Mucosa of rectum (tissue), 2 donors: Measurements from ENCODE around the gene THAP9.

ENCODE experiments used
- H3K27ac ChIP-seq, 2 donors: one replicate each; pipeline ENCODE4 v1.7.0; 2013; ENCODE audit warnings: inconsistent platforms in 2 of 2, low read depth in 2 of 2, low read length in 2 of 2
- H3K27me3 ChIP-seq, 2 donors: one replicate each; pipeline ENCODE4 v1.7.0; 2013; ENCODE audit warnings: low read length in 2 of 2; ENCODE audit not compliant: control insufficient read depth in 2 of 2, insufficient read depth in 2 of 2
- H3K36me3 ChIP-seq, 2 donors: one replicate each; pipeline ENCODE4 v1.7.0; 2013; ENCODE audit warnings: low read length in 2 of 2; ENCODE audit not compliant: control insufficient read depth in 2 of 2, insufficient read depth in 2 of 2
- H3K4me1 ChIP-seq, 2 donors: one replicate each; pipeline ENCODE4 v1.7.0; 2013; ENCODE audit warnings: low read length in 2 of 2, mild to moderate bottlenecking in 1 of 2; ENCODE audit not compliant: control insufficient read depth in 2 of 2, insufficient read depth in 2 of 2
- H3K4me3 ChIP-seq, 2 donors: one replicate each; pipeline ENCODE4 v1.7.0; 2013; ENCODE audit warnings: low read length in 2 of 2
- H3K9ac ChIP-seq, 2 donors: one replicate each; pipeline ENCODE4 v1.7.0; 2013; ENCODE audit warnings: low read length in 2 of 2, low read depth in 1 of 2, mild to moderate bottlenecking in 1 of 2
- H3K9me3 ChIP-seq, 2 donors: one replicate each; pipeline ENCODE4 v1.7.0; 2013; ENCODE audit warnings: low read length in 2 of 2; ENCODE audit not compliant: control insufficient read depth in 2 of 2
- donor health status: healthy.
- donor health status: Normal muscosa, but diverticular disease.

THAP9 gene

DNA sequence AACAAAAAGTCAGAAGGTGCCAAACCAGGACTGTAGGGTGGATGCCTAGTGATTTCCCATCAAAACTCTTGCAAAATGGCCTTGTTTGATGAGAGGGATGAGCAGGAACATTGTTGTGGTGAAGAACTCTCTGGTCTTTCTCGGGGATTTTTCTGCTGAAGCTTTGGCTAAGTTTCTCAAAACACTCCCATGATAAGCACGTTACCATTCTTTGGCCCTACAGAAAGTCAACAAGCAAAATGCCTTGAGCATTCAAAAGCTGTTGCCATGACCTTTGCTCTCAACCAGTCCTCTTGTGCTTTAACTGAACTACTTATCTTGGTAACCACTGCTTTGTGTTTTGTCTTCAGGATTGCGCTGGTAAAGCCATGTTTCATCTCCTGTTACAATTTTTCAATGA, 6.6 kb upstream of the THAP9 start:
- no peak overlapping the region for H3K27ac ChIP-seq
- no peaks in the 10 kb centered on the region for H3K27me3 ChIP-seq
- no peaks in the 10 kb centered on the region for H3K9me3 ChIP-seq
- no peak overlapping the region for H3K4me3 ChIP-seq
- peaks cover 12 to 22% of the 10 kb centered on the region in 2 donors for H3K4me1 ChIP-seq
- H3K9ac ChIP-seq, result no peak overlapping the region
- peaks cover 15 to 23% of the 10 kb centered on the region in 2 donors for H3K36me3 ChIP-seq

DNA sequence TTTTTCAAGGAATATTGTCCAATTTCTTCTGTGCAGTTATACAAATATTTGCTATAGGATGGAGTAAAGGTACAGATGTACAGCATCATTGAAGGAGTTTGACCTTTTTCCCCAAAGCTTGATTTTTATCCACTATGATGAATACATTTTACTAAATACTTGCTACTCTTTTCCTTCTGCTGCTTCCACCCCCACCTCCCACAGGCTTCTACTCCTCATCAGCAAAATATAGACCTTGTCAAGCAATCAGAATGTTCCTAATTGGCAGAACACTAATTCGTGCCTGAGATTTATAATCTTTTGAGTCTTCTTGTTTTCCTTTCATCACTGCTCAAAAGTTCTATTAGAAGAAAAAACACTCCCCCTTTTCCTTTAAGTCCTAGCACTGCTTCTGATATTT, 3.8 kb upstream of the THAP9 start:
- H3K36me3 ChIP-seq, result peaks cover 15 to 23% of the 10 kb centered on the region in 2 donors
- H3K4me1 ChIP-seq, result peaks cover 4 to 21% of the 10 kb centered on the region in 2 donors
- H3K27ac ChIP-seq, result no peak overlapping the region
- no peak overlapping the region for H3K9ac ChIP-seq
- no peaks in the 10 kb centered on the region for H3K9me3 ChIP-seq
- no peaks in the 10 kb centered on the region for H3K27me3 ChIP-seq
- no peak overlapping the region for H3K4me3 ChIP-seq

DNA sequence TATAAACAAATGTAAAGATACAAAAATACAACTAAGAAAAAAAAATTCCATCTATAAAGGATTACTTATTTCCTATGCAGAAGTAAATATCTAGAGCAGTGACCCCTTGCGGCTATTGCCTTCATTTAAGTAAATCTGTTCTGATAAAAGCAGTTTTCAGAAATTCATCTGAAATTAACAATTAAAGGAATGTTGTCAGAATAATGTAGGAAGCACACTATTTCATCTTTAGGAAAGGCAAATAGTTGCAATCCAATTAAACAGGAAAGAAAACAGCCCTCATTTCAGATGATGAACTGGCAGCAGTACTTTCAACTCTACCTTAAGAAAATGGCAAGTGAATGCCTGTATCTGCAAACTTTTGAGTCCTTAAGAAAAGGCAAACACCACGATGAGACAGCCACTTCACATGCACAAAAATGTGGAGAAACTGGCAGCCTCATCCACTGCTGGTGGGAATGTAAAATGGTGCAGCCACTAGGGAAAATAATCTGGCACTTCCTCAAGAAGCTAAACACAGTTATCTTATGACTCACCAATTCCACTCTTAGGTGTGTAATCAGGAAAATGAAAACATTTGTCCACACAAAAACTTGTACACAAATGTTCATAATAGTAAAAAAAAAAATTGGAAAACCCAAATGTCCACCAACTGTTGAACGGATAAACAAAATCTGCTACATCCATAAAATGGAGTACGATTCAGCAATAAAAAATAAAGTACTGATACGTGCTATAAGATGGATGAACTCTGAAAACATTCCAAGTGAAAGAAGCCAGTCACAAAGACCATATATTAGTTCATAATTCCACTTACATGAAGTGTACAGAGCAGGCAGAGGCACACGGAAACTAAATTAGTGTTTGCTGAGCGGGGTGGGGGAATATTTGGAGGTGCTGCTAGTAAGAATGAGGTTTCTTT, 2.0 kb upstream of the THAP9 start:
- no peaks in the 10 kb centered on the region for H3K9me3 ChIP-seq
- peaks cover 11 to 17% of the 10 kb centered on the region in 2 donors for H3K36me3 ChIP-seq
- H3K4me3 ChIP-seq, result peak overlapping the region; percentile 99
- H3K27ac ChIP-seq, result peak overlapping the region; percentile 100
- H3K9ac ChIP-seq, result peak overlapping the region; percentile 27 to 93
- H3K4me1 ChIP-seq, result peaks cover 0 to 19% of the 10 kb centered on the region in 2 donors
- no peaks in the 10 kb centered on the region for H3K27me3 ChIP-seq

GRCh38 chr4:82899374-82900065, 1.0 kb upstream of the THAP9 start:
- peak overlapping the region; percentile 100 for H3K27ac ChIP-seq
- peaks cover 3 to 12% of the 10 kb centered on the region in 2 donors for H3K36me3 ChIP-seq
- H3K4me3 ChIP-seq, result peak overlapping the region; percentile 99
- no peaks in the 10 kb centered on the region for H3K27me3 ChIP-seq
- peaks cover 0 to 19% of the 10 kb centered on the region in 2 donors for H3K4me1 ChIP-seq
- peak overlapping the region; percentile 93 to 95 for H3K9ac ChIP-seq
- H3K9me3 ChIP-seq, result no peaks in the 10 kb centered on the region

GRCh38 chr4:82900066-82900410, 497 bp upstream of the THAP9 start:
- H3K9ac ChIP-seq, result peak overlapping the region; percentile 93 to 95
- peak overlapping the region; percentile 100 for H3K27ac ChIP-seq

GRCh38 chr4:82901183-82901718, 716 bp downstream of the THAP9 start:
- Histone ChIP-seq H3K9me3 (no peaks in the 10 kb centered on the region), H3K9ac (peak overlapping the region; percentile 93 to 99), H3K36me3 (peaks cover 2 to 11% of the 10 kb centered on the region in 2 donors), H3K4me3 (peak overlapping the region; percentile 99), H3K27ac (peak overlapping the region; percentile 100), H3K27me3 (no peaks in the 10 kb centered on the region), H3K4me1 (peaks cover 0 to 19% of the 10 kb centered on the region in 2 donors)

More at GRCh38 chr4:82900066-82900410, 497 bp upstream of the THAP9 start:
- Histone ChIP-seq H3K4me3 (peak overlapping the region; percentile 99), H3K9me3 (no peaks in the 10 kb centered on the region), H3K27me3 (no peaks in the 10 kb centered on the region), H3K36me3 (peaks cover 2 to 12% of the 10 kb centered on the region in 2 donors), H3K4me1 (peaks cover 0 to 19% of the 10 kb centered on the region in 2 donors)

DNA sequence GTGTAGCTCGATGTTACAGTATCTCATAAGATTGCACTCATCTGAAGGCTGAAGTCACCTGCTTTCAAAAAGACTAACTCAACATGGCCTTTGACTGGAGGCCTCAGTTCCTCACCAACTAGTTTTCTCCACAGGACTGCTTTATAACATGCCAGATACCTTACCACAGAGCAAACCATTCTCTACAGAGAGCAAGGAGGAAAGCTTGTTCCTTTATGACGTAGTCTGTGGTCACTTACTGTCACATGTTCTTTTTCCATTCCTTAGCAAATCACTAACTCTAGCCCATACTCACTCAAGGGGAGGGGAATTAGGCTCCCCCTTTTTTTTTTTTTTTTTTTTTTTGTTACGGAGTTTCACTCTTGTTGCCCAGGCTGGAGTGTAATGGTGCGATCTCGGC, 3.2 kb downstream of the THAP9 start:
- Histone ChIP-seq H3K27me3 (no peaks in the 10 kb centered on the region), H3K9me3 (no peaks in the 10 kb centered on the region)

DNA sequence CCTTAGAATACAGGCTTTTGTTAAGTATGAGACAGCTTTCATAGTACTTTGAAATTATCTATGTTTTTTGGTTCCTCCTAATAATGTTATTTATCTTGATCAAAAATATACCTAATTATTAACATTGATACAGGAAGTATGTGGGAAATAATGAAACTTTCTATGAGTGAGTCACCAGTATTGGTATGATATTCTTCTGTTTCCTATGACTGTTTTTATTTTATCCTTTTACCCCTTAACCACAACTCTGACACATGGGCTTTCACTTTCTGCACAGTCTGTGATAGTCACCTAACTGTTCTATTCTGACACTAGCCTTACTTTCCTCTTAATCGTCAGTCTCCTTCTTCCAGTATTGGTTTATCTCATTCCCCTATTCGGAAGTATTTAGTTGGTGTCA, 4.7 kb downstream of the THAP9 start:
- H3K4me1 ChIP-seq, result peaks cover 0 to 3% of the 10 kb centered on the region in 2 donors
- no peaks in the 10 kb centered on the region for H3K27me3 ChIP-seq
- H3K9ac ChIP-seq, result no peak overlapping the region
- H3K36me3 ChIP-seq, result peaks cover 0 to 8% of the 10 kb centered on the region in 2 donors
- H3K27ac ChIP-seq, result no peak overlapping the region
- no peaks in the 10 kb centered on the region for H3K9me3 ChIP-seq
- no peak overlapping the region for H3K4me3 ChIP-seq

More for the DNA sequence above, 3.2 kb downstream of the THAP9 start:
- H3K4me1 ChIP-seq, result peaks cover 0 to 11% of the 10 kb centered on the region in 2 donors
- peaks cover 0 to 8% of the 10 kb centered on the region in 2 donors for H3K36me3 ChIP-seq
- no peak overlapping the region for H3K27ac ChIP-seq
- no peak overlapping the region for H3K4me3 ChIP-seq
- no peak overlapping the region for H3K9ac ChIP-seq

- H3K27ac ChIP-seq, result no peak overlapping the region
- no peak overlapping the region for H3K9ac ChIP-seq
- peaks cover 0 to 2% of the 10 kb centered on the region in 2 donors for H3K4me1 ChIP-seq
- H3K36me3 ChIP-seq, result peaks cover 3 to 8% of the 10 kb centered on the region in 2 donors
- H3K4me3 ChIP-seq, result no peak overlapping the region
- H3K9me3 ChIP-seq, result no peaks in the 10 kb centered on the region
- H3K27me3 ChIP-seq, result no peaks in the 10 kb centered on the region
Observed at GRCh38 chr4:82906469-82906868, 5.9 kb downstream of the THAP9 start.

GRCh38 chr4:82909326-82909725, 8.8 kb downstream of the THAP9 start:
- H3K27me3 ChIP-seq, result no peaks in the 10 kb centered on the region
- H3K27ac ChIP-seq, result no peak overlapping the region
- no peak overlapping the region for H3K9ac ChIP-seq
- H3K9me3 ChIP-seq, result no peaks in the 10 kb centered on the region
- H3K36me3 ChIP-seq, result peaks cover 6 to 8% of the 10 kb centered on the region in 2 donors
- no peak overlapping the region for H3K4me3 ChIP-seq
- no peaks in the 10 kb centered on the region for H3K4me1 ChIP-seq
